Activated CD4-positive, alpha-beta T cell treated with anti-CD3 and anti-CD28 coated beads, Interleukin-2, Interleukin-4, amounts not matched to agents 100 ng/mL and 50 ng/mL, durations not matched to agents 16 hours and 8 hours (primary cell): Measurements from ENCODE around the gene PPFIBP2.

Experiments
- DNase-seq: peaks from one replicate; pipeline ENCODE4 v3.0.0-alpha.2; 2020; ENCODE audit warnings: low spot score

Gene PPFIBP2

DNA sequence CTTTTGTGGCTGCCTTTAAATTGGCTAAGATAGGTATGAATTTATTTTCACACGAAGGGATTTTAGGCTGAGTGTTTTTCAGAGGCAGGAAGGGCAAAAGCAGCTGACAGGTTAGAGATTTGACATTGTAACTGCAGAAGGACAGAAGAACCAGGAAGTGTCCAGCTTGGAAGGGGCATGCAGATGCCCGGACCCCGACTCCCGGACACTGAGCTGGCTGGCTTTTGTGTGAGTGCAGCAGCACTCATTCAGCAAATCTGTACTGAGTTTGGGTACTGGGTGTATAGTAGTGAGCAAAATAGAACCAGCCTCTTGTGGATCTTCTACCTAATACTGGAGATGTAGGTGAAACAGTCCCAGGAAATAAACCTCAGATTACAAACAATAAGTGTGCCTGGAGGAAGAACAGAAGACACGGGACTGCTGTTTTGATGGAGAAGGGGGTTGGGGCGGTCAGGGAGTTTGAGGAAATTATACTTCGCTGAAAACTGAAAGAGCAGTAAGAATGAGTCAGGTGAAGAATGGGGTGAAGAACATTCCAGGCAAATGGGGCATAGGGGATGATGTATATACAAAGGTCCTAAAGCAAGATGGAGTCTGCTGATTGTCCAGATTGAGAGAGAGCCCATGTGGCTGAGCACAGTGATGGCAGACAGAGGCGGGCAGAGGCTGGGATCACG lies 64.6 kb downstream of the PPFIBP2 start:
- no peak for DNase-seq

GRCh38 chr11:7579361-7579791 lies 65.6 kb downstream of the PPFIBP2 start:
- DNase-seq = no peak

GRCh38 chr11:7581021-7581590 lies 67.3 kb downstream of the PPFIBP2 start:
- no peak for DNase-seq

DNA sequence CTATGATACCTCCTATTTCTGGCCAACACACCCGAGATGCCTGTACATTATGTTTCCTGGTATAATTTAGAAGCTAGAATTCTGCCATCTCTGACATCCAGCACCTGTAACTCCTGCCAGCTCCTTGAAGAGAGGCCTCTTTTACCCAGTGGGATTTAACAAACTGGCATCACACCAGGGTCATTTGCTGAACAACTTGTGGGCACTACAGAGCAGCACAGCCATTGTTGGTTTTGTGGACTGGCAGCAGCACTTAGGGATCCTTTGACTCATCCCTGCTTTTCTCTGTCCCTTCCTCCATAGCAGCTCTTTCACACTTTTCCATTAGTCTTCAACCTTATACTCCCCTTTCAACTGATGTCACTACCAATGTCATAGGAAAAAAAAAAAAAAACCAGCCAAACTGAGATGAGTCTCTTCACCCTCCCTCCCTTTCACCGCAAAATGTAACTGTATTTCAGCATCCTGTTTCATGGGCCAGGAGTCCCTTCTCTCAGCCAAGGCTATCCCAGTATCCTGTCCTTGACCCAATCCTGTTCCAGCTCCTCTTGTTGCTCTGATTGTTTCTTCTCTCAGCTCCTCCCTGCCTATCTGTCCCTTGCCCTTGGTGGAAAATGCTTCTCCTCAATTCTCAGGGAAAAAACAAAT lies 68.7 kb downstream of the PPFIBP2 start:
- DNase-seq = no peak

DNA sequence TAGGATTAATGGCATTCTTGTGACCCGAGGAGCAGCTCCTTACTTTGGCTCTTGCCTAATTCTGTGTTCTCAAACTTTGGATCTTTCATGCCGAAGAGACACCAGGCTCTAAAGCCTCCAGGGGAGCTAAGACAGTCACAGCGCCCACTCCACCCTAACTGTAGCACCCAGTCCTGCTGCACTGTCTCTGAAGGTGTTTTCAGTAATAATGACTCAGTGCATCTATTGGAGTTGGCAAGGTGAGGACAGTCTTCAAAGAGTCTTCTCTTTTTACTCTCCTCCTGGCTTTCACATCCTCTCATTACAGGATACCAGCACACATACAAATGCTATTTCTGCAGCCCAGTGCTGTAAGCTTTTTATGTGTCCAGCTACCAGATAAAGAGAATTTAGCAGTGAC lies 69.4 kb downstream of the PPFIBP2 start:
- DNase-seq = no peak

- DNase-seq = no peak
These were observed 71.1 kb downstream of the PPFIBP2 start for GRCh38 chr11:7584910-7585309.

GRCh38 chr11:7585816-7586215 lies 72.0 kb downstream of the PPFIBP2 start:
- DNase-seq = no peak

GRCh38 chr11:7586376-7586775 lies 72.6 kb downstream of the PPFIBP2 start:
- no peak for DNase-seq

DNA sequence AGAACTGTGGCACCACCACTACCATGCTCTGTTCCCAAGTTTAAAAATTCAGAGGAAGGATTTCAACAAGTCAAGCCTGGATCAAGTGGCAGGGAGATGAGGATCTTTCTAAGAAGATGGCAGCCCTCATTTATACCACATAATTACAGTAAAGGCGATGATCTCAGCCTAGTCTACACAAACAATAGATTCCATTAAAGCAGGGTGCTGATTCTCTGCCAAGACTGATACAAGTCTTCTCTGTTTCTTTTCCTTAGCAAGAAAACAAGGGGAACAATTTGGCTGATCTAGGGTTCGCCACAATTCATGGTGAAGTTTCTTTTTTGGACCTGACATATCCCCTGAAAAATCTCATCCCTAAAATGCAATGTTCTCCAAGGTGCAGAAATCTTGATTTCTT lies 73.9 kb downstream of the PPFIBP2 start:
- DNase-seq = no peak

- DNase-seq = no peak
These were observed 76.1 kb downstream of the PPFIBP2 start for GRCh38 chr11:7589861-7590260.

- no peak for DNase-seq
These were observed 76.7 kb downstream of the PPFIBP2 start for GRCh38 chr11:7590529-7590928.

GRCh38 chr11:7591107-7591894 lies 77.5 kb downstream of the PPFIBP2 start:
- no peak for DNase-seq

- no peak for DNase-seq
These were observed 78.2 kb downstream of the PPFIBP2 start for GRCh38 chr11:7591987-7592386.

DNA sequence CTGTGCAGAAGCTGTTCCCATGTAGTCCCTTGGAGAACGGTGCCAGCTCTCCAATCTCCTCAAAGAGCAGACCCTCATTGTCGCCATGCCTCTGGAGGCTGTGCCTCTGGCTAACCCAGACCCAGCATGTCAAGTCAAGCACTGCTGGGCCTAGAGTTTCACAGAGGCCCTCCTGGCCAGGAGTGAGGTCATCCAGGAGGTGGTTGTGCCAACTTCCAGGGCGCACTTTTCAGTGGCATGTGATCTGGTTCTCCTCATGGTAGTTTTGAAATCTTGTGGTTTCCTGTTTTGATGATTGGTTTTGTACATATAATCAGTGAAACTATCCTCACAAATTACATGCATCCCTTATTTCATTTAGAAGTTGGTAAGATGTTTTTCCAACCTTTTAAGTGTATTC lies 78.9 kb downstream of the PPFIBP2 start:
- peak; percentile 31 for DNase-seq

- no peak for DNase-seq
These were observed 79.7 kb downstream of the PPFIBP2 start for GRCh38 chr11:7593481-7593880.

DNA sequence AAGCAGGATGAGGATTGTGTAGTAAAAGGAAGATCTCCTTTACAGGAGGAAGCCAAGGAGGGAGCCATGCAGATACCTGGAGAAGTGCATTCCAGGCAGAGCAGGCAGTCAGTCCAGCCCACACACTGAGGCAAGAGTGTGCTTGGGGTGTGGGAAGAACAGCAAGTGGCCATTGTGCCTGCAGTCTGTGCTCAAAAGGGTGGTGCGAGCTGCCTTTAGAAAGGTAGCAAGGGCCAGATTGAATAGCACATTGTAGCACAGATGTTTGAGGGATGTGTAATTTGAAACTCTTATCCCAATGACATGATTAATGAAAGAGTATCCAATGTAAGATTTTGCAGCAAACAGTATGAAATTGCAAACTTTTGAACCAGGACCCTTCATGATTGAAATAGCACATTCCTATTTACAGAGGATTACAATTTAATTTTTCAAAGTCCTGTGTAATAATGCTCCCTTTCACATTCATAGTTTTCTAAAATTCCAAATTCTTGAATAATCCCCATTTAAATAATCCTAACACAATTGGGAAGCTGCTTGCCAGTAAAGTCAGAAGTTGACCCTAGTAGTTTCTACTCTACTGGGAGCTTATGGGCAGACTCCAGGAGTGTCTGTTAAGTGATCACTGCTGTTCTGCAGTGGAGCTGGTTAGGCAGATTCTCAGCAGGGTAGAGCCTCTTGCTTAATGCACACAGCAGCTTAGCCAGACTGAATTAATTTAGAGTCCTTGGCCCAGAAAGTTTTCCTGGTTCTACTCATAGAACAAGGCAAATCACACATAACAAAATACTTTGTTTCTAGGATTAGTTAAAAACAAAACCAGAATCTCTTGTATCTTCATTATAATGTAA lies 81.4 kb downstream of the PPFIBP2 start:
- no peak for DNase-seq

DNA sequence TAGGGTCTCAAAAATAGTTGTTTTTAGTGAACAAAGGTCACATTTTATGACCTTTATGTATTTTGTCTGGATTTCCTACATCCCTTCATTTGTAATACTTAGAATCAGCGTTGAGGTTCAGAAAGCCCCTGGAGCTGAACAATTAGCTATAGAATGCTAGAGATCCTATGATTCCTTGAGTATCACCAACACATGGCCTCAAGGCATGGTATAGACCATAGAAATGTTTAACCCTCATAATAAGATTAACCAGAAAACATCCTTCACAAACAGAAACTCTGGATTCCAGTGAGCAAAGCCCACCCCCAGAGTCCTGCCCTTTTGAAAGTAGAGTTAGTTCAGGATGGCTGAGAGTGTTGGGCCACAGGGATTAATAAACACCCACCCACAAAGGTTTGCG lies 82.2 kb downstream of the PPFIBP2 start:
- DNase-seq = no peak

DNA sequence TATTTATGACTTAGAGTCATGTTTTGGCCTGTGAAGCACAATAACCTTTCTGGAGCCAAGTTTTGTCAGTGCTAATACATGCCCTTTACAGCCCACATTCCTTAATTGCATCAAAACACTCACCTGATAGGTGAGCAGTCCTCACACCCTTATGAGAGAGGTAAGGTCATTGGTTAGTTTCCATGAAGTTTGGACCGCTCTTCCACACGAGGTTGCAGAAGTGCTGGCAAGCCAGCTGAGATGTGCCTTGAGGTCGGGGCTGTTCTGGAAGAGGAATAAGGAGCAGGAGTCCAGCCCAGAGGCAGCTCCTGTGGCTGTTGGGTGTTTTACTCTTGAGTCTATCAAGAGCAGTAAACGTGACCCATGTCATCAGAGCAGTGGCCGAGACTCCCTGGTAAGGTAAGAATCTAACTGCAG lies 83.2 kb downstream of the PPFIBP2 start:
- DNase-seq = no peak

GRCh38 chr11:7597620-7598019 lies 83.8 kb downstream of the PPFIBP2 start:
- DNase-seq = no peak

- no peak for DNase-seq
These were observed 85.4 kb downstream of the PPFIBP2 start for GRCh38 chr11:7599209-7599608.

- no peak for DNase-seq
These were observed 86.5 kb downstream of the PPFIBP2 start for GRCh38 chr11:7600205-7600775.
